ENCODE results near the gene SMOC2.

SMOC2 gene

DNA sequence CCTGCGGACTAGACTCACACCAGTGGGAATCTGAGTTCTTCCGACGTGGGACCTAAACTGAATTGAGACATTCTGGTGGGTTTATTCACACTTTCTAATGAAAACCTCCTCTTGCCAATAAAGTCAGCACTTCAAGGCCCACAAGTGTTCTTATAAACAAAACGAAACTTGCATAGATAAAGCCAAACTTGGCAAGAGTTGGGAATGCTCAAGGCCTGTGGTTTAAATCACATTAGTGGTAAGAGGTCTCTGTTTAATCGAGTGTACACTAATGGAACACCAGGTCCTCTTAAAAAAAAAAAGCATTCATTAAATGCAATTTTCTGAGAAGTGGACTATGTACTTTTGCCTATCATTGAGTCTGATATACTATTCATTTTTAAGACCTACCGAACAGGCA is 143.3 kb downstream of the SMOC2 start (continued):
- TF ChIP-seq, protein P1, sequence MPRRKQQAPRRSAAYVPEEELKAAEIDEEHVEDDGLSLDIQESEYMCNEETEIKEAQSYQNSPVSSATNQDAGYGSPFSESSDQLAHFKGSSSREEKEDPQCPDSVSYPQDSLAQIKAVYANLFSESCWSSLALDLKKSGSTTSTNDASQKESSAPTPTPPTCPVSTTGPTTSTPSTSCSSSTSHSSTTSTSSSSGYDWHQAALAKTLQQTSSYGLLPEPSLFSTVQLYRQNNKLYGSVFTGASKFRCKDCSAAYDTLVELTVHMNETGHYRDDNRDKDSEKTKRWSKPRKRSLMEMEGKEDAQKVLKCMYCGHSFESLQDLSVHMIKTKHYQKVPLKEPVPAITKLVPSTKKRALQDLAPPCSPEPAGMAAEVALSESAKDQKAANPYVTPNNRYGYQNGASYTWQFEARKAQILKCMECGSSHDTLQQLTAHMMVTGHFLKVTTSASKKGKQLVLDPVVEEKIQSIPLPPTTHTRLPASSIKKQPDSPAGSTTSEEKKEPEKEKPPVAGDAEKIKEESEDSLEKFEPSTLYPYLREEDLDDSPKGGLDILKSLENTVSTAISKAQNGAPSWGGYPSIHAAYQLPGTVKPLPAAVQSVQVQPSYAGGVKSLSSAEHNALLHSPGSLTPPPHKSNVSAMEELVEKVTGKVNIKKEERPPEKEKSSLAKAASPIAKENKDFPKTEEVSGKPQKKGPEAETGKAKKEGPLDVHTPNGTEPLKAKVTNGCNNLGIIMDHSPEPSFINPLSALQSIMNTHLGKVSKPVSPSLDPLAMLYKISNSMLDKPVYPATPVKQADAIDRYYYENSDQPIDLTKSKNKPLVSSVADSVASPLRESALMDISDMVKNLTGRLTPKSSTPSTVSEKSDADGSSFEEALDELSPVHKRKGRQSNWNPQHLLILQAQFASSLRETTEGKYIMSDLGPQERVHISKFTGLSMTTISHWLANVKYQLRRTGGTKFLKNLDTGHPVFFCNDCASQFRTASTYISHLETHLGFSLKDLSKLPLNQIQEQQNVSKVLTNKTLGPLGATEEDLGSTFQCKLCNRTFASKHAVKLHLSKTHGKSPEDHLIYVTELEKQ (tag by site-specific recombination; IDR thresholded peaks at IDR 0.05; ENCODE audit: borderline replicate concordance): no peak

DNA sequence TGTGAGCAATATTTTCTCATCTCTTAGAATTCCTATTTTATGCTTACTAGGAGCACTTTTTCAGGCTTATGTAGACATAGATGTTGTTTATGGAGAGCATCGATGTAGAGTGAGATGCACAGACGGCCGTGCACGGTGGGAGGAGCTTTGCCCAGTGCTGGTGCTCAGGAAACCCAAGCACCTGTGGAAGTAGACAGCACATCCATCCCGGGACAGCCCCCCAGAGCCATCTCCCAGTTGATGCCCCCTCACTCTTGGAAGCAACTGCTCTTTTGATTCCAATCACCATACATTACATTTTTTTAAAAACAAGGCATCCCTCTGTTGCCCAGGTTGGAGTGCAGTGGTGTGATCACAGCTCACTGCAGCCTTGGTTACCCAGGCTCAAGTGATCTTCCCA is 143.7 kb downstream of the SMOC2 start:
- CTCF ChIA-PET: no interaction called here
- TF ChIP-seq ZNF670 (tag by site-specific recombination; IDR thresholded peaks at IDR 0.05; ENCODE audit: low read depth) (no peak), ZNF175 (tag by site-specific recombination; IDR thresholded peaks at IDR 0.05) (no peak), ZNF266 (tag by site-specific recombination; IDR thresholded peaks at IDR 0.05; ENCODE audit: low read depth) (no peak), ZNF561 (tag by site-specific recombination; IDR thresholded peaks at IDR 0.05; ENCODE audit: borderline replicate concordance) (no peak), ZNF514 (tag by site-specific recombination; IDR thresholded peaks at IDR 0.05) (no peak), ZNF629 (tag by site-specific recombination; IDR thresholded peaks at IDR 0.05) (no peak), ZNF658 (tag by site-specific recombination; IDR thresholded peaks at IDR 0.05) (no peak), ZNF558 (tag by site-specific recombination; IDR thresholded peaks at IDR 0.05) (no peak), ZNF16 (tag by site-specific recombination; IDR thresholded peaks at IDR 0.05; ENCODE audit: low read depth) (no peak), ZIC2 (tag by site-specific recombination; IDR thresholded peaks at IDR 0.05) (no peak), ZNF843 (tag by site-specific recombination; IDR thresholded peaks at IDR 0.05) (no peak), ZNF501 (tag by site-specific recombination; IDR thresholded peaks at IDR 0.05) (no peak), SCRT1 (tag by site-specific recombination; IDR thresholded peaks at IDR 0.05; ENCODE audit: borderline replicate concordance) (no peak)
- TF ChIP-seq, protein P2, sequence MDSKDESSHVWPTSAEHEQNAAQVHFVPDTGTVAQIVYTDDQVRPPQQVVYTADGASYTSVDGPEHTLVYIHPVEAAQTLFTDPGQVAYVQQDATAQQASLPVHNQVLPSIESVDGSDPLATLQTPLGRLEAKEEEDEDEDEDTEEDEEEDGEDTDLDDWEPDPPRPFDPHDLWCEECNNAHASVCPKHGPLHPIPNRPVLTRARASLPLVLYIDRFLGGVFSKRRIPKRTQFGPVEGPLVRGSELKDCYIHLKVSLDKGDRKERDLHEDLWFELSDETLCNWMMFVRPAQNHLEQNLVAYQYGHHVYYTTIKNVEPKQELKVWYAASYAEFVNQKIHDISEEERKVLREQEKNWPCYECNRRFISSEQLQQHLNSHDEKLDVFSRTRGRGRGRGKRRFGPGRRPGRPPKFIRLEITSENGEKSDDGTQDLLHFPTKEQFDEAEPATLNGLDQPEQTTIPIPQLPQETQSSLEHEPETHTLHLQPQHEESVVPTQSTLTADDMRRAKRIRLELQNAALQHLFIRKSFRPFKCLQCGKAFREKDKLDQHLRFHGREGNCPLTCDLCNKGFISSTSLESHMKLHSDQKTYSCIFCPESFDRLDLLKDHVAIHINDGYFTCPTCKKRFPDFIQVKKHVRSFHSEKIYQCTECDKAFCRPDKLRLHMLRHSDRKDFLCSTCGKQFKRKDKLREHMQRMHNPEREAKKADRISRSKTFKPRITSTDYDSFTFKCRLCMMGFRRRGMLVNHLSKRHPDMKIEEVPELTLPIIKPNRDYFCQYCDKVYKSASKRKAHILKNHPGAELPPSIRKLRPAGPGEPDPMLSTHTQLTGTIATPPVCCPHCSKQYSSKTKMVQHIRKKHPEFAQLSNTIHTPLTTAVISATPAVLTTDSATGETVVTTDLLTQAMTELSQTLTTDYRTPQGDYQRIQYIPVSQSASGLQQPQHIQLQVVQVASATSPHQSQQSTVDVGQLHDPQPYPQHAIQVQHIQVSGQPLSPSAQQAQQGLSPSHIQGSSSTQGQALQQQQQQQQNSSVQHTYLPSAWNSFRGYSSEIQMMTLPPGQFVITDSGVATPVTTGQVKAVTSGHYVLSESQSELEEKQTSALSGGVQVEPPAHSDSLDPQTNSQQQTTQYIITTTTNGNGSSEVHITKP (tag by site-specific recombination; IDR thresholded peaks at IDR 0.05): no peak
- TF ChIP-seq, protein P3, sequence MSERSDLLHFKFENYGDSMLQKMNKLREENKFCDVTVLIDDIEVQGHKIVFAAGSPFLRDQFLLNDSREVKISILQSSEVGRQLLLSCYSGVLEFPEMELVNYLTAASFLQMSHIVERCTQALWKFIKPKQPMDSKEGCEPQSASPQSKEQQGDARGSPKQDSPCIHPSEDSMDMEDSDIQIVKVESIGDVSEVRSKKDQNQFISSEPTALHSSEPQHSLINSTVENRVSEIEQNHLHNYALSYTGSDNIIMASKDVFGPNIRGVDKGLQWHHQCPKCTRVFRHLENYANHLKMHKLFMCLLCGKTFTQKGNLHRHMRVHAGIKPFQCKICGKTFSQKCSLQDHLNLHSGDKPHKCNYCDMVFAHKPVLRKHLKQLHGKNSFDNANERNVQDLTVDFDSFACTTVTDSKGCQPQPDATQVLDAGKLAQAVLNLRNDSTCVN (tag by site-specific recombination; optimal IDR thresholded peaks at IDR 0.05): no peak
- TF ChIP-seq, protein P4, sequence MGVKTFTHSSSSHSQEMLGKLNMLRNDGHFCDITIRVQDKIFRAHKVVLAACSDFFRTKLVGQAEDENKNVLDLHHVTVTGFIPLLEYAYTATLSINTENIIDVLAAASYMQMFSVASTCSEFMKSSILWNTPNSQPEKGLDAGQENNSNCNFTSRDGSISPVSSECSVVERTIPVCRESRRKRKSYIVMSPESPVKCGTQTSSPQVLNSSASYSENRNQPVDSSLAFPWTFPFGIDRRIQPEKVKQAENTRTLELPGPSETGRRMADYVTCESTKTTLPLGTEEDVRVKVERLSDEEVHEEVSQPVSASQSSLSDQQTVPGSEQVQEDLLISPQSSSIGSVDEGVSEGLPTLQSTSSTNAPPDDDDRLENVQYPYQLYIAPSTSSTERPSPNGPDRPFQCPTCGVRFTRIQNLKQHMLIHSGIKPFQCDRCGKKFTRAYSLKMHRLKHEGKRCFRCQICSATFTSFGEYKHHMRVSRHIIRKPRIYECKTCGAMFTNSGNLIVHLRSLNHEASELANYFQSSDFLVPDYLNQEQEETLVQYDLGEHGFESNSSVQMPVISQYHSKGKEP (tag by site-specific recombination; IDR thresholded peaks at IDR 0.05): no peak
- TF ChIP-seq, protein P5, sequence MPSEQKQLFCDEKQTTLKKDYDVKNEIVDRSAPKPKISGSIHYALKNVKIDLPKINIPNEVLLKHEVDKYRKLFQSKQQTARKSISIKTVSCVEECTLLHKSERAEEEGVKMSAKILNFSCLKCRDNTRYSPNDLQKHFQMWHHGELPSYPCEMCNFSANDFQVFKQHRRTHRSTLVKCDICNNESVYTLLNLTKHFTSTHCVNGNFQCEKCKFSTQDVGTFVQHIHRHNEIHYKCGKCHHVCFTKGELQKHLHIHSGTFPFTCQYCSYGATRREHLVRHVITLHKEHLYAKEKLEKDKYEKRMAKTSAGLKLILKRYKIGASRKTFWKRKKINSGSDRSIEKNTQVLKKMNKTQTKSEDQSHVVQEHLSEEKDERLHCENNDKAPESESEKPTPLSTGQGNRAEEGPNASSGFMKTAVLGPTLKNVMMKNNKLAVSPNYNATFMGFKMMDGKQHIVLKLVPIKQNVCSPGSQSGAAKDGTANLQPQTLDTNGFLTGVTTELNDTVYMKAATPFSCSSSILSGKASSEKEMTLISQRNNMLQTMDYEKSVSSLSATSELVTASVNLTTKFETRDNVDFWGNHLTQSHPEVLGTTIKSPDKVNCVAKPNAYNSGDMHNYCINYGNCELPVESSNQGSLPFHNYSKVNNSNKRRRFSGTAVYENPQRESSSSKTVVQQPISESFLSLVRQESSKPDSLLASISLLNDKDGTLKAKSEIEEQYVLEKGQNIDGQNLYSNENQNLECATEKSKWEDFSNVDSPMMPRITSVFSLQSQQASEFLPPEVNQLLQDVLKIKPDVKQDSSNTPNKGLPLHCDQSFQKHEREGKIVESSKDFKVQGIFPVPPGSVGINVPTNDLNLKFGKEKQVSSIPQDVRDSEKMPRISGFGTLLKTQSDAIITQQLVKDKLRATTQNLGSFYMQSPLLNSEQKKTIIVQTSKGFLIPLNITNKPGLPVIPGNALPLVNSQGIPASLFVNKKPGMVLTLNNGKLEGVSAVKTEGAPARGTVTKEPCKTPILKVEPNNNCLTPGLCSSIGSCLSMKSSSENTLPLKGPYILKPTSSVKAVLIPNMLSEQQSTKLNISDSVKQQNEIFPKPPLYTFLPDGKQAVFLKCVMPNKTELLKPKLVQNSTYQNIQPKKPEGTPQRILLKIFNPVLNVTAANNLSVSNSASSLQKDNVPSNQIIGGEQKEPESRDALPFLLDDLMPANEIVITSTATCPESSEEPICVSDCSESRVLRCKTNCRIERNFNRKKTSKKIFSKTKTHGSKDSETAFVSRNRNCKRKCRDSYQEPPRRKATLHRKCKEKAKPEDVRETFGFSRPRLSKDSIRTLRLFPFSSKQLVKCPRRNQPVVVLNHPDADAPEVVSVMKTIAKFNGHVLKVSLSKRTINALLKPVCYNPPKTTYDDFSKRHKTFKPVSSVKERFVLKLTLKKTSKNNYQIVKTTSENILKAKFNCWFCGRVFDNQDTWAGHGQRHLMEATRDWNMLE (tag by site-specific recombination; conservative IDR thresholded peaks at IDR 0.05; ENCODE audit: low read depth): no peak
- TF ChIP-seq, protein P6, sequence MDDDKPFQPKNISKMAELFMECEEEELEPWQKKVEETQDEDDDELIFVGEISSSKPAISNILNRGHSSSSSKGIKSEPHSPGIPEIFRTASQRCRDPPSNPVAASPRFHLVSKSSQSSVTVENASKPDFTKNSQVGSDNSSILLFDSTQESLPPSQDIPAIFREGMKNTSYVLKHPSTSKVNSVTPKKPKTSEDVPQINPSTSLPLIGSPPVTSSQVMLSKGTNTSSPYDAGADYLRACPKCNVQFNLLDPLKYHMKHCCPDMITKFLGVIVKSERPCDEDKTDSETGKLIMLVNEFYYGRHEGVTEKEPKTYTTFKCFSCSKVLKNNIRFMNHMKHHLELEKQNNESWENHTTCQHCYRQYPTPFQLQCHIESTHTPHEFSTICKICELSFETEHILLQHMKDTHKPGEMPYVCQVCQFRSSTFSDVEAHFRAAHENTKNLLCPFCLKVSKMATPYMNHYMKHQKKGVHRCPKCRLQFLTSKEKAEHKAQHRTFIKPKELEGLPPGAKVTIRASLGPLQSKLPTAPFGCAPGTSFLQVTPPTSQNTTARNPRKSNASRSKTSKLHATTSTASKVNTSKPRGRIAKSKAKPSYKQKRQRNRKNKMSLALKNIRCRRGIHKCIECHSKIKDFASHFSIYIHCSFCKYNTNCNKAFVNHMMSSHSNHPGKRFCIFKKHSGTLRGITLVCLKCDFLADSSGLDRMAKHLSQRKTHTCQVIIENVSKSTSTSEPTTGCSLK (tag by site-specific recombination; IDR thresholded peaks at IDR 0.05): no peak
- POLR2A ChIA-PET: no interaction called here
- Histone ChIP-seq H3K4me3 (ENCODE audit: low read depth, low read length) (no peak overlapping the region), H3K9me3 (ENCODE audit: control insufficient read depth, insufficient read depth, low read depth, low read length) (no peaks in the 10 kb centered on the region), H3K27ac (ENCODE audit: extremely low read depth, low read depth, low read length) (no peak overlapping the region), H3K4me1 (ENCODE audit: control insufficient read depth, insufficient read depth, low read length) (no peaks in the 10 kb centered on the region), H3K36me3 (ENCODE audit: control insufficient read depth in 2 of 2, insufficient read depth in 1 of 2, low read length in 2 of 2) (no peaks in the 10 kb centered on the region)

All from HEK293 (cell line).